ENCODE results near the gene PTPRU.

DNA sequence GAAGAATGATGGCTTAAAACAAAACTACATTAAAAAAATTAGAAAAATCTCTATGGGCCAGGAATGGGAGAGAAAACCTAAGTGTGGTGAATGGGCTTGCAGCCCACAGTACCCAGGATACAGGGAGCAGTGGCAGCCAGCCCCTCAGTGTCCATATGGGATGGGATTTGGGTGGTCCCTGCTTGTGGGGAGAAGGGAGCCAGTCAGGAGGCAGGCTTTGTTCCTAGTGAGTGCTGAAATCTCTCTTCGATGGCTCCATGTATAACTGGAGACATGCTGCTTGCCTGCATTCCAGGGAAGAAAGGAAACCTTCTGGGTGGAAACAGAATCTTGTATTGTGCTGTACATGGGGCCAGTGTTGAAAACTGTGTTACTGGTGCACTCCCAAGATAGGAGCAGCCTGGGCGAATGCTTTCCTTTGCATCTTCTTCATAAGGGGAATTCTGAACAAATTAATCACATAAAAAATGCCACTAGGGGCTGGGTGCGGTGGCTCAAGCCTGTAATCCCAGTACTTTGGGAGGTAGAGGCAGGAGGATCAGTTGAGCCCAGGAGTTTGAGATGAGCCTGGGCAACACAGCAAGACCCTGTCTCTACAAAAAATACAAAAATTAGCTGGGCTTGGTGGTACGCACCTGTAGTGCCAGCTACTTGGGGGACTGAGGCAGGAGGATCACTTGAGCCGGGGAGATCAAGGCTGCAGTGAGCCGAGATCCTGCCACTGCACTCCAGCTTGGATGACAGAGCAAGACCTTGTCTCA lies 36.0 kb downstream of the PTPRU start:
- TF ChIP-seq, protein P1, sequence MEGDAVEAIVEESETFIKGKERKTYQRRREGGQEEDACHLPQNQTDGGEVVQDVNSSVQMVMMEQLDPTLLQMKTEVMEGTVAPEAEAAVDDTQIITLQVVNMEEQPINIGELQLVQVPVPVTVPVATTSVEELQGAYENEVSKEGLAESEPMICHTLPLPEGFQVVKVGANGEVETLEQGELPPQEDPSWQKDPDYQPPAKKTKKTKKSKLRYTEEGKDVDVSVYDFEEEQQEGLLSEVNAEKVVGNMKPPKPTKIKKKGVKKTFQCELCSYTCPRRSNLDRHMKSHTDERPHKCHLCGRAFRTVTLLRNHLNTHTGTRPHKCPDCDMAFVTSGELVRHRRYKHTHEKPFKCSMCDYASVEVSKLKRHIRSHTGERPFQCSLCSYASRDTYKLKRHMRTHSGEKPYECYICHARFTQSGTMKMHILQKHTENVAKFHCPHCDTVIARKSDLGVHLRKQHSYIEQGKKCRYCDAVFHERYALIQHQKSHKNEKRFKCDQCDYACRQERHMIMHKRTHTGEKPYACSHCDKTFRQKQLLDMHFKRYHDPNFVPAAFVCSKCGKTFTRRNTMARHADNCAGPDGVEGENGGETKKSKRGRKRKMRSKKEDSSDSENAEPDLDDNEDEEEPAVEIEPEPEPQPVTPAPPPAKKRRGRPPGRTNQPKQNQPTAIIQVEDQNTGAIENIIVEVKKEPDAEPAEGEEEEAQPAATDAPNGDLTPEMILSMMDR (IDR thresholded peaks at IDR 0.05), result no peak
- TF ChIP-seq POLR2A (IDR thresholded peaks at IDR 0.05), result no peak
